Breast epithelium (tissue), 3 donors: ENCODE data around the gene CFAP97D1.

Experiments used
- POLR2A ChIP-seq: fragments of 450-650 bp; IDR thresholded peaks from one replicate; pipeline ENCODE4 v1.6.1; 2016; ENCODE audit warnings: antibody characterized with exemption, mild to moderate bottlenecking, moderate library complexity
- POLR2AphosphoS5 ChIP-seq, 3 donors: sonication (generic); formaldehyde crosslinking; IDR thresholded peaks; one replicate each; pipeline ENCODE4 v1.6.1; 2017; ENCODE audit warnings: antibody characterized with exemption in 3 of 3
- TF ChIP-seq, protein P1 (sequence below), 3 donors: fragments of 450-650 bp; IDR thresholded peaks; one replicate each; pipeline ENCODE4 v1.5.1; 2016 to 2017; ENCODE audit warnings: antibody characterized with exemption in 3 of 3, mild to moderate bottlenecking in 3 of 3, moderate library complexity in 3 of 3

DNA sequence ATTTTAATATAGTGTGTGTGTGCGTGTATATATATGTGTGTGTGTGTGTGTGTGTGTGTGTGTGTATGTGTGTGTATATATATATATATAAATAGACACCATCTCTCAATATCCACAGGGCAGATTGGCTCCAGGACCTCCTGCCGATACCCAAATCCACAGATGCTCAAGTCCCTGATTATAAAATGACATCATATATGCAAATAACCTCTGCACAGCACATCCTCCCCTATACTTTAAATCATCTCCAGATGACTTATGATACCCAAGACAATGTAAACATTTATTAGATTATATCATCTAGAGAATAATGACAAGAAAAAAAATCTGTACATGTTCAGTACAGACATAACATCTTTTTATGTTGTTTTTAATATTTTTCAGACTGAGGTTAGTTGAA, 9.3 kb upstream of the CFAP97D1 start:
- TF ChIP-seq, protein P1, sequence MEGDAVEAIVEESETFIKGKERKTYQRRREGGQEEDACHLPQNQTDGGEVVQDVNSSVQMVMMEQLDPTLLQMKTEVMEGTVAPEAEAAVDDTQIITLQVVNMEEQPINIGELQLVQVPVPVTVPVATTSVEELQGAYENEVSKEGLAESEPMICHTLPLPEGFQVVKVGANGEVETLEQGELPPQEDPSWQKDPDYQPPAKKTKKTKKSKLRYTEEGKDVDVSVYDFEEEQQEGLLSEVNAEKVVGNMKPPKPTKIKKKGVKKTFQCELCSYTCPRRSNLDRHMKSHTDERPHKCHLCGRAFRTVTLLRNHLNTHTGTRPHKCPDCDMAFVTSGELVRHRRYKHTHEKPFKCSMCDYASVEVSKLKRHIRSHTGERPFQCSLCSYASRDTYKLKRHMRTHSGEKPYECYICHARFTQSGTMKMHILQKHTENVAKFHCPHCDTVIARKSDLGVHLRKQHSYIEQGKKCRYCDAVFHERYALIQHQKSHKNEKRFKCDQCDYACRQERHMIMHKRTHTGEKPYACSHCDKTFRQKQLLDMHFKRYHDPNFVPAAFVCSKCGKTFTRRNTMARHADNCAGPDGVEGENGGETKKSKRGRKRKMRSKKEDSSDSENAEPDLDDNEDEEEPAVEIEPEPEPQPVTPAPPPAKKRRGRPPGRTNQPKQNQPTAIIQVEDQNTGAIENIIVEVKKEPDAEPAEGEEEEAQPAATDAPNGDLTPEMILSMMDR (IDR thresholded peaks at IDR 0.05), result no peak
- TF ChIP-seq POLR2AphosphoS5 (IDR thresholded peaks at IDR 0.05), result no peak
- no peak for TF ChIP-seq POLR2A
